Neutrophil (primary cell): ENCODE data around the gene ARRDC4.

Source experiments
- H3K27ac ChIP-seq: fragments of 200-600 bp; sonication (generic); 2 replicates; pipeline ENCODE4 v1.5.1; 2016; ENCODE audit warnings: mild to moderate bottlenecking, moderate library complexity
- H3K27me3 ChIP-seq: fragments of 200-600 bp; sonication (generic); 2 replicates; pipeline ENCODE4 v1.6.0; 2016; ENCODE audit warnings: mild to moderate bottlenecking
- H3K36me3 ChIP-seq: fragments of 200-600 bp; sonication (generic); 2 replicates; pipeline ENCODE4 v1.5.1; 2017
- H3K4me1 ChIP-seq, 2 experiments: fragments of 200-600 bp in 1 of 2; sonication (generic) in 1 of 2; 1 replicate in 1 of 2; 2 replicates in 1 of 2; pipeline versions ENCODE4 v1.5.1 to v1.6.1; 2013 to 2016; ENCODE audit warnings: low read depth in 1 of 2, low read length in 1 of 2, mild to moderate bottlenecking in 1 of 2, moderate library complexity in 1 of 2; ENCODE audit not compliant: control insufficient read depth in 1 of 2, insufficient read depth in 1 of 2
- H3K4me3 ChIP-seq, 2 experiments: fragments of 200-600 bp in 1 of 2; sonication (generic) in 1 of 2; 1 replicate in 1 of 2; 2 replicates in 1 of 2; pipeline ENCODE4 v1.5.1; 2013 to 2016; ENCODE audit warnings: low read depth in 1 of 2, low read length in 1 of 2, mild to moderate bottlenecking in 1 of 2, moderate library complexity in 1 of 2
- H3K9me3 ChIP-seq: fragments of 200-600 bp; sonication (generic); 2 replicates; pipeline ENCODE4 v1.5.1; 2016
- TF ChIP-seq, protein P1 (sequence below): fragments of 200-600 bp; sonication (generic); IDR thresholded peaks from 2 replicates; pipeline ENCODE4 v1.5.1; 2016; ENCODE audit warnings: antibody characterized with exemption

ARRDC4 gene

DNA sequence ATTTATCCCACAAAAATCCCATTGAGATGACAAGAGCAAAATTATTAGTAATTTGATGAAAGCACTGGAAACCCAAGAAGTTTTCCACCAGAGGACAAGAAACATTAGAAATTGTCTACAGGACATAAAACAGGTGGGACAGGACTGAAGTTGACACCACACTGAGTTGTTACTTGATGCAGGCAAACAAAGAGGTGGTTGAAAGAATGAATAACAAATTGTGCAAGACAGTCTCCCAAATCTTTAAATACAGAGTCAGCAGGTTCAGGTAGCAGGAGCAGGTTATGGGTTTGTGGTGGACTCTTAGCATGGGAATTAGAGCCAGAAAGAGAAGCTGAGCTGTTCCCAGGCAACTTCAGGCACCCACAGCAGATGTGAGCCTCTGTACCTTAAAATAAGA, 30.3 kb upstream of the ARRDC4 start:
- TF ChIP-seq, protein P1, sequence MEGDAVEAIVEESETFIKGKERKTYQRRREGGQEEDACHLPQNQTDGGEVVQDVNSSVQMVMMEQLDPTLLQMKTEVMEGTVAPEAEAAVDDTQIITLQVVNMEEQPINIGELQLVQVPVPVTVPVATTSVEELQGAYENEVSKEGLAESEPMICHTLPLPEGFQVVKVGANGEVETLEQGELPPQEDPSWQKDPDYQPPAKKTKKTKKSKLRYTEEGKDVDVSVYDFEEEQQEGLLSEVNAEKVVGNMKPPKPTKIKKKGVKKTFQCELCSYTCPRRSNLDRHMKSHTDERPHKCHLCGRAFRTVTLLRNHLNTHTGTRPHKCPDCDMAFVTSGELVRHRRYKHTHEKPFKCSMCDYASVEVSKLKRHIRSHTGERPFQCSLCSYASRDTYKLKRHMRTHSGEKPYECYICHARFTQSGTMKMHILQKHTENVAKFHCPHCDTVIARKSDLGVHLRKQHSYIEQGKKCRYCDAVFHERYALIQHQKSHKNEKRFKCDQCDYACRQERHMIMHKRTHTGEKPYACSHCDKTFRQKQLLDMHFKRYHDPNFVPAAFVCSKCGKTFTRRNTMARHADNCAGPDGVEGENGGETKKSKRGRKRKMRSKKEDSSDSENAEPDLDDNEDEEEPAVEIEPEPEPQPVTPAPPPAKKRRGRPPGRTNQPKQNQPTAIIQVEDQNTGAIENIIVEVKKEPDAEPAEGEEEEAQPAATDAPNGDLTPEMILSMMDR = no peak
- H3K4me3 ChIP-seq = no peak overlapping the region
- H3K27me3 ChIP-seq = no peaks in the 10 kb centered on the region
- H3K4me1 ChIP-seq = no peaks in the 10 kb centered on the region
- no peaks in the 10 kb centered on the region for H3K36me3 ChIP-seq
- H3K9me3 ChIP-seq = no peaks in the 10 kb centered on the region
- no peak overlapping the region for H3K27ac ChIP-seq

DNA sequence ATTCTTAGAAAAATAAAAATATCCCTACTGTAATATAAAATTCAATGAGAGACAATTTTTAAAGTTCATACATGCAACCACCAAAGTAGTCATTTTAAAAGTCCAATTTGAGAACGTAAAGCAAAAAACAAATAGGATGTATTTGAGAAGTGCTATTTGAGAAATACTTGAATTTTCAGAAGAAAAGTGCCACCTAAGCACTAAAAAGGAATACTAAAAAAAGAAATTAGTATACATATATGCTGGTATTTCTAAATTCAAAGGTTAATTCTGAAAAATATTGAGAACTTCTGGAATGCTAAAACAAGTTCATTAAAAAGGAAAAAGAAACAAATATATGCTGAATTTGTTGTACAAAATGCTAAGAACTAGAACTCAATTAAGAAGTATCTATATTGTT, 29.2 kb upstream of the ARRDC4 start:
- H3K36me3 ChIP-seq = no peaks in the 10 kb centered on the region
- H3K4me3 ChIP-seq = no peak overlapping the region
- H3K4me1 ChIP-seq = no peaks in the 10 kb centered on the region
- H3K9me3 ChIP-seq = no peaks in the 10 kb centered on the region
- no peaks in the 10 kb centered on the region for H3K27me3 ChIP-seq
- no peak overlapping the region for H3K27ac ChIP-seq
- TF ChIP-seq, protein P1 = no peak

DNA sequence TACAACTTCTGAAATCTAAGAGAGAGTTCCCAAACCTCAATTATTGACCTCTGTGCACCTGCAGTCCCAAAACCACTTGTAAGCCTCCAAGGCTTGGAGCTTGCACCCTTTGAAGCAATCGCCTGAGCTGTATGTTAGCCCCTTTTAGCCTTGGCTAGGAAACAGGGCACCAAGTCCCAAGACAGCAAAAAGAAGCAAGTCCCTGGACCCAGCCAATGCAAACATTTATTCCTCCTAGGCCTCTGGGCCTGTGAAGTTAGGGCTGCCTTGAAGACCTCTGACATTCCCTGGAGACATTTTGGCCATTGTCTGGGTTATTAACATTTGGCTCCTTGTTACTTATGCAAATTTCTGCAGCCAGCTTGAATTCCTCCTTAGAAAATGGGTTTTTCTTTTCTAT, 26.9 kb upstream of the ARRDC4 start:
- H3K36me3 ChIP-seq = no peaks in the 10 kb centered on the region
- H3K4me3 ChIP-seq = no peak overlapping the region
- H3K9me3 ChIP-seq = no peaks in the 10 kb centered on the region
- no peaks in the 10 kb centered on the region for H3K4me1 ChIP-seq
- H3K27me3 ChIP-seq = no peaks in the 10 kb centered on the region
- H3K27ac ChIP-seq = no peak overlapping the region
- TF ChIP-seq, protein P1 = no peak

DNA sequence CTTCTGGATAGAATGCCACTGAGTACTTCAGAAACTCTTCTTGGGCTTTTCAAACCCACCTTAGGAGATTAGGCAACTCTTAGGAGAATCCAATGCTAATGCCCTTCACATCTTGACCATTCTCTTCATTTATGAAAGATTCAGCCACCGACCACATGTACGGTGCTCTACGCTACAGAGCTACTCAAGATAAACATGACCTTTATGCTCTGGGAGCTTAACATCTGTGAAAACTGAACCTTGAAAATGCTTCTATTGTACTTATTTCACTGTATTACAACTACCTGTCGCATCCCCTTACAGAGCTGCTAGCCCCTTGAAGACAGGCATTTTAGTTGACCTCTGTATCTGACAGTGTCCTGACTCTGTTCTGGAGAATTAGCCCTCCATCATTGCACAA, 19.5 kb upstream of the ARRDC4 start:
- Histone ChIP-seq H3K36me3 (no peaks in the 10 kb centered on the region), H3K4me1 (no peaks in the 10 kb centered on the region), H3K27me3 (no peaks in the 10 kb centered on the region), H3K9me3 (no peaks in the 10 kb centered on the region), H3K4me3 (no peak overlapping the region), H3K27ac (no peak overlapping the region)
- TF ChIP-seq, protein P1 = no peak

DNA sequence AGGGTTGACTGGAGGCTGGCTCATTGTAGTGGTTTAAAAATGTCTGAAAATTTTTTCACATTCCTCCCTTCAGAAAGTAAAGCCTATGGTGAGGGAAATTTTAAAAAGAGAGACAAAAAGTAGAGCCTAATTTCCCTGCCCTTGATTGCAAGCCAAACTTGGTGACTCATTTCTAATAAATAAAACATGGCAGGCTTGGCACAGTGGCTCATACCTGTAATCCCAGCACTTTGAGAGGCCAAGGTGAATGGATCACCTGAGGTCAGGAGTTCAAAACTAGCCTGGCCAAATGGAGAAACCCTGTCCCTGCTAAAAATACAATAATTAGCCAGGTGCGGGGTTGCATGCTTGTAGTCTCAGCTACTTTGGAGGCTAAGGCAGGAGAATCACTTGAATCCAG, 18.9 kb upstream of the ARRDC4 start:
- no peaks in the 10 kb centered on the region for H3K36me3 ChIP-seq
- H3K4me1 ChIP-seq = no peaks in the 10 kb centered on the region
- H3K27ac ChIP-seq = no peak overlapping the region
- H3K9me3 ChIP-seq = no peaks in the 10 kb centered on the region
- no peak overlapping the region for H3K4me3 ChIP-seq
- no peaks in the 10 kb centered on the region for H3K27me3 ChIP-seq
- TF ChIP-seq, protein P1 = no peak

DNA sequence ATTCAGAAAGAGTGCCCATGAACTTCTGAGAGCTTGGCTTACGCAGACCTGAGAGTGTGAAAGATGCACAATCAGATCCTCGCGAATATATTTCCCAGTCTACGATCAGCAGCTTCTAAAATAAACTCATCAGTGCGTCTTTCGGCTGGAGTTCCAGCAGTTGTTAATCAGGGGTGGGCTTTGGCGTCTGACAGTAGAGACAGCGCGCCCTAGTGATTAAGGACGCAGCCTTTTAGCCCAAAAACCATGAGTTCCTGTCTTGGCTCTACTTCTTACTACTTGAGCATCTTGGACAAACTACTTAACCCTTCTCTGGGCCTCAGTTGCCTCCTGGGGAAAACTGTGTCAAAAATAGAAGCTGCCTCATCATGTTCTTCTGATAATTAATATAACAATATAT, 15.8 kb upstream of the ARRDC4 start:
- TF ChIP-seq, protein P1 = no peak
- Histone ChIP-seq H3K27ac (no peak overlapping the region), H3K4me1 (no peaks in the 10 kb centered on the region), H3K36me3 (no peaks in the 10 kb centered on the region), H3K9me3 (no peaks in the 10 kb centered on the region), H3K4me3 (no peak overlapping the region), H3K27me3 (no peaks in the 10 kb centered on the region)
